ENCODE data around the gene SP2. TPM values are rescaled to one million over a fixed set of nuclear protein-coding genes. Genes with fewer than 3 reads are reported as not detected.

Gene SP2
- total RNA-seq, 1 donor from 2014 or later, result 11.3 TPM

DNA sequence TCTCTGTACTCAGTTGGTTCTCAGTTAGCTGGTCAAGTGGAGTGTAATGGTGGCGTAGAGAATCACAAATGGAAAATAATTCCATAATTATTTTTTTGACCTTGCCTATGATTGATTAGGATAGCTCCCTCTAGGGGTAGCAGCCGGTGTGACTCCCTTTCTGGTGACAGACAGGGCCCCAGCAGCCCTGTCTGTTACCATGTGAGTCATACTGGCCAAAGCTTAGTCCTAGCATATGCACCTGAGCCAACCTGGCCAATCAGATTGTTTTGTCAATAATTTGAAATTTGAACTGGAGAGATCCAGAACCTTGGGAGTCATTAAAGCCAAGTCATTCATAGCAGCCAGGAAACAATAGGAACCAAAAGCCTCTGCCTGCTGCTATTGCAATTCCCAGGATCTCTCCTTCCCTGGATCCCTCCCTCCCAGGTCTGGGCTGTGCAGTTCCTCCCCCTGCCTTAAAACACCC, 50.9 kb downstream of the SP2 start:
- no peak for DNase-seq (ENCODE audit: extremely low spot score in 2 of 2)
- H3K36me3 ChIP-seq, result peaks cover 0 to 10% of the 10 kb centered on the region in 2 donors
- H3K9me3 ChIP-seq, result no peaks in the 10 kb centered on the region
- no peak overlapping the region for H3K4me3 ChIP-seq
- H3K27me3 ChIP-seq, result no peaks in the 10 kb centered on the region
- H3K4me1 ChIP-seq, result peaks cover 23% of the 10 kb centered on the region
- intact Hi-C loops (cut with DNase I), result loop anchor here (10.0 kb wide), 2 partner anchors 52 to 78 kb away; partner anchors contain the start of gene SP2
- H3K27ac ChIP-seq, result no peak overlapping the region
- TF ChIP-seq, protein P1, sequence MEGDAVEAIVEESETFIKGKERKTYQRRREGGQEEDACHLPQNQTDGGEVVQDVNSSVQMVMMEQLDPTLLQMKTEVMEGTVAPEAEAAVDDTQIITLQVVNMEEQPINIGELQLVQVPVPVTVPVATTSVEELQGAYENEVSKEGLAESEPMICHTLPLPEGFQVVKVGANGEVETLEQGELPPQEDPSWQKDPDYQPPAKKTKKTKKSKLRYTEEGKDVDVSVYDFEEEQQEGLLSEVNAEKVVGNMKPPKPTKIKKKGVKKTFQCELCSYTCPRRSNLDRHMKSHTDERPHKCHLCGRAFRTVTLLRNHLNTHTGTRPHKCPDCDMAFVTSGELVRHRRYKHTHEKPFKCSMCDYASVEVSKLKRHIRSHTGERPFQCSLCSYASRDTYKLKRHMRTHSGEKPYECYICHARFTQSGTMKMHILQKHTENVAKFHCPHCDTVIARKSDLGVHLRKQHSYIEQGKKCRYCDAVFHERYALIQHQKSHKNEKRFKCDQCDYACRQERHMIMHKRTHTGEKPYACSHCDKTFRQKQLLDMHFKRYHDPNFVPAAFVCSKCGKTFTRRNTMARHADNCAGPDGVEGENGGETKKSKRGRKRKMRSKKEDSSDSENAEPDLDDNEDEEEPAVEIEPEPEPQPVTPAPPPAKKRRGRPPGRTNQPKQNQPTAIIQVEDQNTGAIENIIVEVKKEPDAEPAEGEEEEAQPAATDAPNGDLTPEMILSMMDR (IDR thresholded peaks at IDR 0.05), result peak; percentile 8 to 65 (median 32)
- TF ChIP-seq POLR2AphosphoS5 (IDR thresholded peaks at IDR 0.05; ENCODE audit: insufficient read depth in 1 of 2, low read depth in 1 of 2) (peak in 1 of 2 donors; percentile 78), POLR2A (IDR thresholded peaks at IDR 0.05) (no peak)

DNA sequence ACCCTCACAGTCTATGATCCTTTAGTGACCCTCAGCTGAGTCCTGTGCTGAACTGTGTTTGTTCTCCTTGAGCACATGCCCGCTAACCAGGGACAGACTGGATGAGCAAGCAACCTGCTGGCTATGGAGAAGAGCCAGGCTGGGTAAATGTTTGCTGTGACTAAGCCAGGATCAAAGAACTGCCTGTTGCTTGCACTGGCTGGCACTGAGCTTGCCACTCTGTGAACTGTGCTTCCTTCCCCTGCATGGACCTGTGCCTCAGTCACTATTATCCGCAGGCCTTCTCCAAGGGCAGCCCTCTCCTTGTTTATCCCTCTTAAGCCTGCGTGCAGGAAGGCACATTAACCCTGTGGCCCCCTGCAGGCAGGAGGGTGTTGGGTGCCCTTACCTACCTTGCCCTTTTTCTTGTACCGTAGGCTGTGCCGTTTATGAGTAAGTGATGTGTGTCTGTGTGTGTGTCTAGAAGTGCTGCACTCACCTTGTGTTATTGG, 52.7 kb downstream of the SP2 start:
- intact Hi-C loops (cut with DNase I), result loop anchor here (10.0 kb wide), 2 partner anchors 54 to 76 kb away; partner anchors contain the start of gene SP2
- Histone ChIP-seq H3K27ac (no peak overlapping the region), H3K36me3 (peaks cover 0 to 10% of the 10 kb centered on the region in 2 donors), H3K4me1 (peaks cover 15% of the 10 kb centered on the region), H3K4me3 (no peak overlapping the region), H3K27me3 (no peaks in the 10 kb centered on the region), H3K9me3 (no peaks in the 10 kb centered on the region)
- no peak for DNase-seq (ENCODE audit: extremely low spot score in 2 of 2)
- TF ChIP-seq, protein P1 (IDR thresholded peaks at IDR 0.05), result no peak
- no peak for TF ChIP-seq POLR2AphosphoS5 (IDR thresholded peaks at IDR 0.05; ENCODE audit: insufficient read depth in 1 of 2, low read depth in 1 of 2)

DNA sequence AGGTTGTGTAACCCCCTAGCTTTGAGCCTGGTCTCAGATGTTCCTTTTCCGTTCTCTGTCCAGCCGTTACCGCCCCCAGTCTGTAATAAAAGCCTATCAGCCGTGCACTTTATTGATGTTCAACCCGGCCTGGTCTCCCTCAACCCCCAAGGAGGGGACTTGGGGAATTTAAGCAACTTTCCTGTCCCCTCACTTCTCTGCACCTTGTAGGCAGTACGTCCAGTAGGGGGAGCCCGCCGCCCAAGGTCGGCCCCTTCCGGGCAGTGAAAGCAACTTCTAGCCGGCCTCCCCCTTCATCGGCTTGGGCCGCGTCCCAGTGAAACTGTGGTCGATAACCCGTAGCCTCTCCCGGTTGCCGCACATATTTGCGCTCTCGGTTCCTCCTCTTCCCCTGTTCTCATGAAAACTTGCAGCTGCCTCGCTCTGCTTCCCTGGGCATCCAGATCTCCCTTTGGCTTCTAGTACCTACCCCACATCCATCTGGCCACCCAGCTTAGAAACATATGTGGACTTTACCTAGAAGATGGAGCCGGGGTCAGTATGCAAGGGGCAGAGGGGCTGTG, 53.2 kb downstream of the SP2 start:
- H3K27ac ChIP-seq, result peak overlapping the region; percentile 64
- H3K36me3 ChIP-seq, result peaks cover 0 to 10% of the 10 kb centered on the region in 2 donors
- H3K4me3 ChIP-seq, result peak overlapping the region; percentile 25 to 40
- no peak for TF ChIP-seq POLR2A (IDR thresholded peaks at IDR 0.05)
- peak; percentile 9 to 14 for TF ChIP-seq POLR2AphosphoS5 (IDR thresholded peaks at IDR 0.05; ENCODE audit: insufficient read depth in 1 of 2, low read depth in 1 of 2)
- TF ChIP-seq, protein P1 (IDR thresholded peaks at IDR 0.05), result peak; percentile 81 to 89 (median 84)
- no peaks in the 10 kb centered on the region for H3K9me3 ChIP-seq
- H3K4me1 ChIP-seq, result peaks cover 15% of the 10 kb centered on the region
- intact Hi-C loops (cut with DNase I), result loop anchor here (10.0 kb wide), 2 partner anchors 54 to 76 kb away; partner anchors contain the start of gene SP2
- no peak for DNase-seq (ENCODE audit: extremely low spot score in 2 of 2)
- H3K27me3 ChIP-seq, result no peaks in the 10 kb centered on the region

DNA sequence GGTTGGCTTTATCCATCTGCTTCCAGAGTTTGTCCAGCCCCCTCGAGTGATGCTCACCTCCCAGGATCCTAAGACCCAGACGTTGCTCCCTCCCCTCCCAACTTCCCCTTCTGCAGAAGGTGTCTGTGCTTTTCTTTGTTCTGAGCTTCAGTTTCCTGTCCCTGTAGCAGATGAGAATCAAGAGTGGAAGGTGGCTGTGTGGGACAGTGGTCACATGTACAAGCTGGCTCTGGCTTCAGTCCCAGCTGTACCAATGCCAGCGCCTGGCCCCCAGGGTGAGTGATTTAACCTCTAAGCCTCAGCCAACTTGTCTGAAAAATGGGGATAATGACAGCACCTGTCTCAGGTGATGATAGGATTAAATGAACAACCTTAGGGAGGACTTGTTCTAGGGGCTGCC, 53.9 kb downstream of the SP2 start:
- Histone ChIP-seq H3K27me3 (no peaks in the 10 kb centered on the region), H3K36me3 (peaks cover 0 to 9% of the 10 kb centered on the region in 2 donors), H3K4me1 (peaks cover 15% of the 10 kb centered on the region), H3K9me3 (no peaks in the 10 kb centered on the region), H3K4me3 (no peak overlapping the region), H3K27ac (peak overlapping the region; percentile 64)
- intact Hi-C loops (cut with DNase I), result loop anchor here (10.0 kb wide), 2 partner anchors 55 to 75 kb away; partner anchors contain the start of gene SP2
- TF ChIP-seq POLR2AphosphoS5 (IDR thresholded peaks at IDR 0.05; ENCODE audit: insufficient read depth in 1 of 2, low read depth in 1 of 2) (no peak), POLR2A (IDR thresholded peaks at IDR 0.05) (no peak)
- TF ChIP-seq, protein P1 (IDR thresholded peaks at IDR 0.05), result no peak
- no peak for DNase-seq (ENCODE audit: extremely low spot score in 2 of 2)

DNA sequence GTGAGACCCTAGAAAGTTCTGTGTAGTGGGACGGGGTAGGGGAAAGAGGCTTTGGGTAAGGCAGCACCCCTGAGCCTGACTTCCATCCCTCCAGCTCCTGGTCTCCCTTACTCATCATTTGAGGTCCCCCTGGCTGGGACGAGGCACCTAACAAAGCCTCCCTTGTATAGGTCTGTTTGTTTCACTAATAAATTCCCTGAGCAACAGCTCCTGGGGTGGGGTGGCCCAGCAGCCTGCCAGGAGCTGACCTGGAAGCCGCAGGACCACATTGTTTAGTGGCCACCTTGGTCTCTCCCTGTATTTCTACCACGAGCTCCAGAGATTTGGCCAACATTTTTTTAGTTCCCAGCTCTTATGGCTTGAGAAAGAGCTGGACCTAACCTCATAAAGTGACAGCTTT, 54.4 kb downstream of the SP2 start:
- Histone ChIP-seq H3K4me3 (no peak overlapping the region), H3K36me3 (peaks cover 0 to 4% of the 10 kb centered on the region in 2 donors), H3K9me3 (no peaks in the 10 kb centered on the region), H3K4me1 (peaks cover 15% of the 10 kb centered on the region), H3K27me3 (no peaks in the 10 kb centered on the region), H3K27ac (no peak overlapping the region)
- DNase-seq (ENCODE audit: extremely low spot score in 2 of 2), result no peak
- intact Hi-C loops (cut with DNase I), result no loop called here
- TF ChIP-seq POLR2A (IDR thresholded peaks at IDR 0.05), result no peak
- no peak for TF ChIP-seq POLR2AphosphoS5 (IDR thresholded peaks at IDR 0.05; ENCODE audit: insufficient read depth in 1 of 2, low read depth in 1 of 2)
- TF ChIP-seq, protein P1 (IDR thresholded peaks at IDR 0.05), result no peak
